Endodermal cell (in vitro differentiated cells): ENCODE results near the gene SLC24A3. TPM values are rescaled to one million over a fixed set of nuclear protein-coding genes. Genes with fewer than 3 reads are reported as not detected.

Source experiments
- DNase-seq: peaks from one replicate; pipeline ENCODE4 v3.0.0-alpha.2; 2017
- H3K27ac ChIP-seq: 2 replicates; pipeline ENCODE4 v1.5.1; 2013; ENCODE audit warnings: mild to moderate bottlenecking, low read depth, low read length, moderate library complexity
- H3K27me3 ChIP-seq: 2 replicates; pipeline ENCODE4 v1.6.1; 2013; ENCODE audit warnings: mild to moderate bottlenecking, low read length, moderate library complexity; ENCODE audit not compliant: insufficient read depth, control insufficient read depth, poor library complexity, severe bottlenecking
- H3K36me3 ChIP-seq: 2 replicates; pipeline ENCODE4 v1.7.0; 2013; ENCODE audit warnings: mild to moderate bottlenecking, low read length, moderate library complexity; ENCODE audit not compliant: control insufficient read depth, insufficient read depth
- H3K4me1 ChIP-seq: one replicate; pipeline ENCODE4 v1.7.0; 2013; ENCODE audit warnings: low read length; ENCODE audit not compliant: control insufficient read depth, insufficient read depth
- H3K4me3 ChIP-seq: 2 replicates; pipeline ENCODE4 v1.5.1; 2013; ENCODE audit warnings: mild to moderate bottlenecking, low read length, moderate library complexity
- H3K9ac ChIP-seq: 2 replicates; pipeline ENCODE4 v1.6.1; 2013; ENCODE audit warnings: mild to moderate bottlenecking, low read length, moderate library complexity; ENCODE audit not compliant: poor library complexity, severe bottlenecking; ENCODE audit errors: extremely low read depth
- H3K9me3 ChIP-seq: 2 replicates; pipeline ENCODE4 v1.6.1; 2013; ENCODE audit warnings: mild to moderate bottlenecking, low read length, moderate library complexity; ENCODE audit not compliant: control insufficient read depth
- H3K27ac Mint-ChIP-seq: 2 replicates; pipeline ENCODE4 v1.8.0; 2020; ENCODE audit warnings: mixed read lengths
- H3K27me3 Mint-ChIP-seq: 2 replicates; pipeline ENCODE4 v1.8.0; 2021; ENCODE audit warnings: mild to moderate bottlenecking, mixed read lengths; ENCODE audit not compliant: insufficient read depth
- H3K36me3 Mint-ChIP-seq: 2 replicates; pipeline ENCODE4 v1.8.0; 2020; ENCODE audit warnings: low read depth, mixed read lengths
- H3K4me1 Mint-ChIP-seq: 2 replicates; pipeline ENCODE4 v1.8.0; 2020; ENCODE audit warnings: mixed read lengths
- H3K4me3 Mint-ChIP-seq: 2 replicates; pipeline ENCODE4 v1.8.0; 2020; ENCODE audit warnings: mild to moderate bottlenecking, moderate library complexity, mixed read lengths
- H3K9me3 Mint-ChIP-seq: 2 replicates; pipeline ENCODE4 v1.8.0; 2020; ENCODE audit warnings: mild to moderate bottlenecking, mixed read lengths
- WGBS, 2 experiments: methylation state at CpG; one replicate each; pipeline versions ENCODE4 v1.1.5 to v1.1.7; 2013; ENCODE audit warnings: missing lambda C conversion rate in 2 of 2, mixed read lengths in 1 of 2; ENCODE audit not compliant: insufficient coverage in 1 of 2, insufficient read length in 1 of 2; 5-methylcytosine and 5-hydroxymethylcytosine counted together
- total RNA-seq, 2 donors: library from RNA; stranded (reverse); fragmentation: NEBNext Ultra II Directional in 1 of 2; extraction: Animal tissue kit (Norgen Biotek cat#: 25700) in 1 of 2; gene quantifications; 2 replicates in 1 of 2; 3 replicates in 1 of 2; pipeline ENCODE4 v1.2.1, GENCODE V29; 2021
- TF ChIP-seq, protein P1 (sequence below): fragments of 200-600 bp; sonication (generic); conservative IDR thresholded peaks from 2 replicates; pipeline ENCODE4 v1.5.0; 2021; ENCODE audit warnings: antibody characterized with exemption, mild to moderate bottlenecking

The SLC24A3 gene
- total RNA-seq, 2 donors from 2014 or later = 1.5 to 1.8 TPM

DNA sequence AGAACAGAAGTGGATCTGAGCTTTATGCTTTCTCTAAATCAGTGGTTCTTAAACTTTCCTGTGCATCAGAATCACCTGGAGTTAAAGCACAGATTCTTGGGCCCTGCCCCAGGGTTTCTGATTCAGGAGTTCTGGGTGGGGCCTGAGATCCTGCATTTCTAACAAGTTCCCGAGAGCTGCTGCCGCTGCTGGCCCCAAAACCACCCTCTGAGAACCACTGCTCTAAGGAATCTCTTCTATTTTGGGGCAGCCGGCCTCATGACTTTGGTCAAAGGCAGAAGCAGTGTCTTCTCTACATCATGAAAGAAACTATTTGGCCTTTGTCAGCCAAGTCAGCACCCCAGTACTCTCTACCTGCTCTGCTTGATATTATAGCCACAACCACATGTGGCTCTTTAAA, 503.5 kb downstream of the SLC24A3 start:
- Histone ChIP-seq H3K27me3 (no peaks in the 10 kb centered on the region), H3K27ac (no peak overlapping the region), H3K4me3 (no peak overlapping the region), H3K4me1 (no peaks in the 10 kb centered on the region), H3K36me3 (no peaks in the 10 kb centered on the region), H3K9me3 (peaks cover 15% of the 10 kb centered on the region), H3K9ac (no peak overlapping the region)
- Mint-ChIP-seq H3K4me1 (peaks cover 11% of the 10 kb centered on the region), H3K27ac (no peak overlapping the region), H3K36me3 (no peaks in the 10 kb centered on the region), H3K27me3 (peaks cover 12% of the 10 kb centered on the region), H3K4me3 (no peak overlapping the region), H3K9me3 (peaks cover 22% of the 10 kb centered on the region)
- no peak for DNase-seq
- TF ChIP-seq, protein P1, sequence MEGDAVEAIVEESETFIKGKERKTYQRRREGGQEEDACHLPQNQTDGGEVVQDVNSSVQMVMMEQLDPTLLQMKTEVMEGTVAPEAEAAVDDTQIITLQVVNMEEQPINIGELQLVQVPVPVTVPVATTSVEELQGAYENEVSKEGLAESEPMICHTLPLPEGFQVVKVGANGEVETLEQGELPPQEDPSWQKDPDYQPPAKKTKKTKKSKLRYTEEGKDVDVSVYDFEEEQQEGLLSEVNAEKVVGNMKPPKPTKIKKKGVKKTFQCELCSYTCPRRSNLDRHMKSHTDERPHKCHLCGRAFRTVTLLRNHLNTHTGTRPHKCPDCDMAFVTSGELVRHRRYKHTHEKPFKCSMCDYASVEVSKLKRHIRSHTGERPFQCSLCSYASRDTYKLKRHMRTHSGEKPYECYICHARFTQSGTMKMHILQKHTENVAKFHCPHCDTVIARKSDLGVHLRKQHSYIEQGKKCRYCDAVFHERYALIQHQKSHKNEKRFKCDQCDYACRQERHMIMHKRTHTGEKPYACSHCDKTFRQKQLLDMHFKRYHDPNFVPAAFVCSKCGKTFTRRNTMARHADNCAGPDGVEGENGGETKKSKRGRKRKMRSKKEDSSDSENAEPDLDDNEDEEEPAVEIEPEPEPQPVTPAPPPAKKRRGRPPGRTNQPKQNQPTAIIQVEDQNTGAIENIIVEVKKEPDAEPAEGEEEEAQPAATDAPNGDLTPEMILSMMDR = no peak
- WGBS, 2 experiments = 93 to 100% methylated on average over 3 of the region's 3 CpGs

DNA sequence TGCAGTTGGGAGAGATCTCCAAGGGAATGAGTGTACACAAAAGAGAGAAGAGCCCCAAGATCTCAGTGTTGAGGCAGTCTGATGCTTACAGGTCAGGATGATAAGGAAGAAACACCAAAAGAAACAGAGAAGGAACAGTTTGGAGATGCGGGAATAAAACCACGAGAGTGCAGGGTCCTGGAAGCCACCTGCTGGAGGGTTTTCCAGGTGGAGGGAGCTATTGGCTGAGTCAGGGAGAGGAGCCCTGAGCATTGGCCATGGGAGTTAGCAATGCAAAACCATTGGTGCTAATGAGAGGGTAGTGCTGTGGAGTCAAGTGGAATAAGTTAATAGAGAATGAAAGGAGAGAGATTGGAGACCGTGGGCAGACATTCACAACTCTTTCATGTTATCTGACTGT, 506.4 kb downstream of the SLC24A3 start:
- Mint-ChIP-seq H3K4me3 (no peak overlapping the region), H3K27ac (no peak overlapping the region), H3K4me1 (peaks cover 10% of the 10 kb centered on the region), H3K9me3 (peaks cover 22% of the 10 kb centered on the region), H3K27me3 (peaks cover 20% of the 10 kb centered on the region), H3K36me3 (no peaks in the 10 kb centered on the region)
- Histone ChIP-seq H3K9ac (no peak overlapping the region), H3K27ac (no peak overlapping the region), H3K4me1 (no peaks in the 10 kb centered on the region), H3K36me3 (no peaks in the 10 kb centered on the region), H3K4me3 (no peak overlapping the region), H3K27me3 (no peaks in the 10 kb centered on the region), H3K9me3 (peaks cover 15% of the 10 kb centered on the region)
- 82 to 90% methylated on average over 3 of the region's 3 CpGs for WGBS, 2 experiments
- TF ChIP-seq, protein P1 = peak; percentile 57
- DNase-seq = peak; percentile 57

DNA sequence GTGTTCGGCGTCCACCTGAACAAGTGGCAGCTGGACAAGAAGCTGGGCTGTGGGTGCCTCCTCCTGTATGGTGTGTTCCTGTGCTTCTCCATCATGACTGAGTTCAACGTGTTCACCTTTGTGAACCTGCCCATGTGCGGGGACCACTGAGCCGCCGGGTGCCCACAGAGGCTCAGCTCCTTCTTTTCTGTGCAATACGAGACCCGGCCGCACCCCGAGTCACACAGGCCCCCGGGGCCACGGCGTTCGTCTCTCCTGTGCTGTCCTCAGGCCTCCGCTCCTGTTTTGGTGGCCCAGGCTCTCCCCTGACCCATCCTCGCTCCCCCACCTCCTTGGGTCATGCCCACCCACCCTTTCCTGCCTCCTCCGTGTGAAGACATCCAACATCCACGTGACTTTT, 508.5 kb downstream of the SLC24A3 start:
- H3K27me3 ChIP-seq = no peaks in the 10 kb centered on the region
- H3K4me1 Mint-ChIP-seq = peaks cover 10% of the 10 kb centered on the region
- no peaks in the 10 kb centered on the region for H3K36me3 ChIP-seq
- peaks cover 17% of the 10 kb centered on the region for H3K9me3 Mint-ChIP-seq
- no peak for DNase-seq
- H3K27ac ChIP-seq = no peak overlapping the region
- no peak overlapping the region for H3K4me3 ChIP-seq
- H3K4me3 Mint-ChIP-seq = no peak overlapping the region
- H3K4me1 ChIP-seq = no peaks in the 10 kb centered on the region
- H3K9ac ChIP-seq = no peak overlapping the region
- no peak overlapping the region for H3K27ac Mint-ChIP-seq
- H3K9me3 ChIP-seq = peaks cover 8% of the 10 kb centered on the region
- no peaks in the 10 kb centered on the region for H3K36me3 Mint-ChIP-seq
- H3K27me3 Mint-ChIP-seq = peaks cover 17% of the 10 kb centered on the region
- WGBS, 2 experiments = 93 to 96% methylated on average over 6 to 18 of the region's 18 CpGs
- TF ChIP-seq, protein P1 = no peak
